Naive thymus-derived CD4-positive, alpha-beta T cell (primary cell): ENCODE measurements around the gene IFNGR1. TPM values are rescaled to one million over a fixed set of nuclear protein-coding genes. Genes with fewer than 3 reads are reported as not detected.
"Not testable (repeated sequence)": the region's sequence is repeated elsewhere in the genome, so short reads cannot be mapped to it uniquely, and the experiment has no call there.

Source experiments
- ATAC-seq: fragments of 150-1000 bp; cut with Tn5 transposase; 2 replicates; pipeline ENCODE4 v1.10.0; 2021; ENCODE audit warnings: mild to moderate bottlenecking, moderate library complexity
- CTCF ChIA-PET: fragments of 350-600 bp; sonication (Branson Sonifier 250); formaldehyde crosslinking; loops from one replicate; lab custom pipeline; 2021; ENCODE audit warnings: antibody characterized with exemption; lab: Charles Lee
- POLR2A ChIA-PET: fragments of 350-600 bp; sonication (Branson Sonifier 250); formaldehyde crosslinking; loops from one replicate; lab custom pipeline; 2021; ENCODE audit warnings: antibody characterized with exemption, inconsistent platforms; lab: Charles Lee
- DNase-seq, 9 donors: peaks; one replicate each; pipeline versions ENCODE4 v3.0.0 to v3.0.0-alpha.2; 2020 to 2022; ENCODE audit warnings: mixed read lengths in 1 of 9
- H3K27ac ChIP-seq: one replicate; pipeline ENCODE4 v1.7.0; 2013; ENCODE audit warnings: mild to moderate bottlenecking, low read depth, low read length, moderate library complexity
- H3K27me3 ChIP-seq, 2 donors: one replicate each; pipeline ENCODE4 v1.7.0; 2013; ENCODE audit warnings: low read length in 2 of 2, mild to moderate bottlenecking in 2 of 2, moderate library complexity in 2 of 2; ENCODE audit not compliant: control insufficient read depth in 2 of 2, insufficient read depth in 2 of 2
- H3K36me3 ChIP-seq, 3 experiments: 1 replicate in 2 of 3; 2 replicates in 1 of 3; pipeline ENCODE4 v1.7.0; 2013; ENCODE audit warnings: low read length in 3 of 3, mild to moderate bottlenecking in 3 of 3, moderate library complexity in 1 of 3; ENCODE audit not compliant: insufficient read depth in 3 of 3, control insufficient read depth in 2 of 3
- H3K4me1 ChIP-seq, 2 donors: one replicate each; pipeline ENCODE4 v1.7.0; 2013; ENCODE audit warnings: low read length in 2 of 2, mild to moderate bottlenecking in 2 of 2, moderate library complexity in 1 of 2; ENCODE audit not compliant: control insufficient read depth in 2 of 2, insufficient read depth in 2 of 2
- H3K4me3 ChIP-seq: 2 replicates; pipeline ENCODE4 v1.7.0; 2013; ENCODE audit warnings: mild to moderate bottlenecking, low read length
- H3K9me3 ChIP-seq, 3 experiments: 1 replicate in 2 of 3; 2 replicates in 1 of 3; pipeline ENCODE4 v1.7.0; 2013; ENCODE audit warnings: low read length in 3 of 3; ENCODE audit not compliant: control insufficient read depth in 2 of 3
- H3K27ac Mint-ChIP-seq, 9 donors: one replicate each; pipeline ENCODE4 v1.8.0; 2020 to 2022; ENCODE audit warnings: mixed read lengths in 9 of 9, mild to moderate bottlenecking in 8 of 9, moderate library complexity in 5 of 9, inconsistent platforms in 2 of 9
- H3K27me3 Mint-ChIP-seq, 5 donors: one replicate each; pipeline ENCODE4 v1.8.0; 2021 to 2022; ENCODE audit warnings: mixed read lengths in 5 of 5, mild to moderate bottlenecking in 1 of 5
- H3K36me3 Mint-ChIP-seq, 5 donors: one replicate each; pipeline ENCODE4 v1.8.0; 2020 to 2022; ENCODE audit warnings: mixed read lengths in 5 of 5, mild to moderate bottlenecking in 3 of 5, inconsistent platforms in 1 of 5
- H3K4me1 Mint-ChIP-seq, 7 donors: one replicate each; pipeline ENCODE4 v1.8.0; 2020 to 2022; ENCODE audit warnings: mixed read lengths in 7 of 7, mild to moderate bottlenecking in 3 of 7, inconsistent platforms in 1 of 7
- H3K4me3 Mint-ChIP-seq, 10 donors: one replicate each; pipeline ENCODE4 v1.8.0; 2020 to 2022; ENCODE audit warnings: mild to moderate bottlenecking in 10 of 10, mixed read lengths in 10 of 10, moderate library complexity in 6 of 10, inconsistent platforms in 2 of 10
- H3K9me3 Mint-ChIP-seq, 11 donors: one replicate each; pipeline ENCODE4 v1.8.0; 2020 to 2022; ENCODE audit warnings: mixed read lengths in 11 of 11, mild to moderate bottlenecking in 4 of 11, inconsistent platforms in 1 of 11, moderate library complexity in 1 of 11
- intact Hi-C, 2 donors: fragments of 100-400 bp; cut with micrococcal nuclease; formaldehyde crosslinking; loops; one replicate each; pipeline ENCODE4 v1.15.1; 2023
- polyA plus RNA-seq, 2 donors: library from polyadenylated mRNA; unstranded; fragments of 300-500 nt; fragmentation: Illumina TruSeq; gene quantifications; one replicate each; pipeline ENCODE4 v1.2.3, GENCODE V29; 2021
- total RNA-seq, 6 experiments: library from RNA in 5 of 6; stranded (reverse) in 5 of 6; gene quantifications; 1 replicate in 5 of 6; 2 replicates in 1 of 6; pipeline ENCODE4 v1.2.3 and lab custom pipeline; 2021 to 2026

The IFNGR1 gene
- total and polyA plus RNA-seq, 7 experiments from 2014 or later, result 27.9 to 90.7 (median 31.3) TPM

DNA sequence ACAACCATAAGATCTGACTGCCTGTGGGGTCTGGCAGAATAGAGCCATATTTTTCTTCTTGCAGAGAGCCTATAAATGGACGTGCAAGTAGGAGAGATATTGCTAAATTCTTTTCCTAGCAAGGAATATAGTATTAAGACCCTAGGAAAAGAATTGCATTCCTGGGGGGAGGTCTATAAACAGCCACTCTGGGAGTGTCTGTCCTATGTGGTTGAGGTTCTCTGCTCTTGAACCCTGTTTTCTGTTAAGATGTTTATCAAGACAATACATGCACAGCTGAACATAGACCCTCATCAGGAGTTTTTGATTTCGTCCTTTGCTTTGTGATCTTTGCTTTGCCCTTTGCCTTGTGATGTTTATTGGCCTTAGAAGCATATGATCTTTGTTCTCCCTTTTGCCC lies 35.2 kb upstream of the IFNGR1 start:
- intact Hi-C loops, H3K4me3 Mint-ChIP-seq, DNase-seq, H3K27ac Mint-ChIP-seq, POLR2A ChIA-PET, ATAC-seq, H3K4me3 ChIP-seq, H3K4me1 Mint-ChIP-seq, H3K27ac ChIP-seq, H3K4me1 ChIP-seq, H3K27me3 ChIP-seq, H3K36me3 ChIP-seq: not testable (repeated sequence)
- CTCF ChIA-PET, result interaction anchor here (0.6 kb wide), 1 partner anchor 336 kb away, joined by 3 read pairs; no protein-coding TSS in a partner anchor
- H3K27me3 Mint-ChIP-seq, result peaks cover 7 to 37% (median 24%) of the 10 kb centered on the region in 5 donors
- peaks cover 0 to 13% (median 5%) of the 10 kb centered on the region in 3 experiments for H3K9me3 ChIP-seq
- H3K9me3 Mint-ChIP-seq, result peaks cover 4 to 44% (median 25%) of the 10 kb centered on the region in 11 donors
- peaks cover 4 to 21% (median 12%) of the 10 kb centered on the region in 5 donors for H3K36me3 Mint-ChIP-seq

DNA sequence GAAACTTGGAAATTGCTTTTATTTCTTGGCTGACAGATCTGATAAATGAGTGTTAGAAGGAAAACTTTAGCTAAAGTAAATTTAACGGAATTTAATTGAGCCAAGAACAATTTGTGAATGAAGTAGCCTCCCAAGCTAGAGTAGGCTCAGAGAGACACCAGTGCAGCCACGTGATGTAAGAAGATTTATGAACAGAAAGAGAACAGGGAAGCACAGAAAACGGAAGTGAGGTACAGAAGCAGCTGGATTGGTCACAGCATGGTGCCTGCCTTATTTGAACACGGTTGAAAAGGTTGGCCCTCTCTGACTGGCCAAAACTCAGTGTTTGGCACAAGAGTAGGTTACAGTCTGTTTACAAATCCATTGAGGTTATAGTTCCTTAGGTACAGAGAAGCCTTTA lies 29.5 kb upstream of the IFNGR1 start:
- no peak overlapping the region for H3K4me3 Mint-ChIP-seq
- H3K27ac ChIP-seq, result no peak overlapping the region
- peaks cover 0 to 9% (median 0%) of the 10 kb centered on the region in 7 donors for H3K4me1 Mint-ChIP-seq
- peaks cover 0 to 12% (median 9%) of the 10 kb centered on the region in 11 donors for H3K9me3 Mint-ChIP-seq
- H3K27me3 ChIP-seq, result no peaks in the 10 kb centered on the region
- peak overlapping the region in 1 of 9 donors; percentile 34 for H3K27ac Mint-ChIP-seq
- intact Hi-C loops, result no loop called here
- no peak overlapping the region for H3K4me3 ChIP-seq
- no peaks in the 10 kb centered on the region for H3K36me3 ChIP-seq
- H3K27me3 Mint-ChIP-seq, result peaks cover 5 to 17% (median 9%) of the 10 kb centered on the region in 5 donors
- H3K36me3 Mint-ChIP-seq, result peaks cover 0 to 12% (median 5%) of the 10 kb centered on the region in 5 donors
- CTCF ChIA-PET, result no interaction called here
- no peaks in the 10 kb centered on the region for H3K9me3 ChIP-seq
- DNase-seq (no peak), ATAC-seq (peak; percentile 68)
- H3K4me1 ChIP-seq, result no peaks in the 10 kb centered on the region
- POLR2A ChIA-PET, result no interaction called here

DNA sequence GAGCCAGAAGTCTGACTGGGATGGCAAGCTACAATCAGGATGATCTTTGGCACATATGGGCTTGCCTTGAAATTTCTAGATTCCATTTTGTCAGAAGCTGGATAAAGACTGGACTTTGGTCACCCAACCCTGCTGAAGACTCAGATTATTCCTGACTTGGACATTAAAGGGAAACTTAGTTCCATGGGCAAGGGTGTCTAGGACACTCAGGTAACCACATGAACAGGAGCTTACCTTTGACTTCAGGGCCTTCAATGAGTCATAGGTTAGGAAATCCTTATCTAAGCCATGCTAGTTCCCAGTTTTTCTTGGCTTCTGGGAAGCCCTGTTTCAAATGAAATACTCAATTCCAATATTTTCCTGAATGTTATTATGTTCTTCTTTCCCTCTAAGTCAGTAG lies 28.5 kb upstream of the IFNGR1 start:
- Histone ChIP-seq H3K9me3 (no peaks in the 10 kb centered on the region), H3K27ac (no peak overlapping the region), H3K4me1 (no peaks in the 10 kb centered on the region), H3K36me3 (no peaks in the 10 kb centered on the region), H3K27me3 (no peaks in the 10 kb centered on the region), H3K4me3 (no peak overlapping the region)
- intact Hi-C loops, result no loop called here
- POLR2A ChIA-PET, result no interaction called here
- ATAC-seq (no peak), DNase-seq (no peak)
- Mint-ChIP-seq H3K9me3 (peaks cover 0 to 7% (median 5%) of the 10 kb centered on the region in 11 donors), H3K27ac (no peak overlapping the region), H3K27me3 (peaks cover 3 to 18% (median 8%) of the 10 kb centered on the region in 5 donors), H3K4me3 (no peak overlapping the region), H3K36me3 (peaks cover 0 to 7% (median 5%) of the 10 kb centered on the region in 5 donors), H3K4me1 (peaks cover 0 to 9% (median 0%) of the 10 kb centered on the region in 7 donors)
- CTCF ChIA-PET, result no interaction called here

DNA sequence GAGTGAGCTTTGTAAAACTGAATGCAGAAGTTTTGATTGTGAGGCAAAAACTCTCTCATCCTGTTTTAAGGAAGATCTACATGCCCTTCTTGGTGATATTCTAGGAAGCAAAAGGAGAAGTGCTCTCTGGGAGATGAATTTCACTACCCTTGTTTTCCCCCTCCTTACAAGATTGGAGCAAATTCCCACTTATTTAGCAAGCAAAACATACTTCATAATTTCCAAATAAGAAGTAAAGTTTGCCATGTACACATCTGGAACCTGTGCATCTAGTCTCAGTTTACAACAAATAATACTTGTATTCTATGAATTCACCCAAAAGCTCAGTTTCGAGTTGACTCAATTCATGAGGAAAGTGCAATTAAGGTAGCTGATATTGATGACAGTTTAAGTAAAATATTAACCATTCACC lies 27.6 kb upstream of the IFNGR1 start:
- intact Hi-C loops, result no loop called here
- ChIA-PET POLR2A (interaction anchor here (0.6 kb wide), 1 partner anchor 464 kb away, joined by 3 read pairs; no protein-coding TSS in a partner anchor), CTCF (no interaction called here)
- Histone ChIP-seq H3K36me3 (no peaks in the 10 kb centered on the region), H3K9me3 (no peaks in the 10 kb centered on the region), H3K27ac (no peak overlapping the region), H3K4me3 (no peak overlapping the region), H3K27me3 (no peaks in the 10 kb centered on the region), H3K4me1 (no peaks in the 10 kb centered on the region)
- DNase-seq (no peak), ATAC-seq (no peak)
- peaks cover 0 to 2% (median 0%) of the 10 kb centered on the region in 5 donors for H3K36me3 Mint-ChIP-seq
- H3K27me3 Mint-ChIP-seq, result peaks cover 0 to 11% (median 3%) of the 10 kb centered on the region in 5 donors
- no peaks in the 10 kb centered on the region for H3K9me3 Mint-ChIP-seq
- H3K4me1 Mint-ChIP-seq, result peaks cover 0 to 9% (median 0%) of the 10 kb centered on the region in 7 donors
- no peak overlapping the region for H3K27ac Mint-ChIP-seq
- no peak overlapping the region for H3K4me3 Mint-ChIP-seq

DNA sequence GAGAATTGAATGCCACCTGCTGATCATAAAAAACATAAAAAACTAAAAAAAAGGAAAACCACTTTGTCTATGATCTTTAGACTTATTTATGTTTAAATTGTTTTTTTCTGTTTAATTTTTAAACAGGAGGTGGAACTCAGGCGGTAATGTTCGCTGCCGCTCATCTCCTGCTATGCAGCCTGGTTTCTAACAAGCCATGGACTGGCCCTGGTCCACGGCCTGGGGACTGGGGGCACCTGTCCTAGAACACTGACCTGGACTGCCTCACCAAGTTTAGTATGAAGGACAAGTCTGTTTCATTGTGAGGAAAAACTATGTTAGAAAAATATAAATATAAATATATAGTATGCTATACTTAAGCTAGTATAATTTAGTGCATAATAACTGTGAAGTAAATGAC lies 27.0 kb upstream of the IFNGR1 start:
- Histone ChIP-seq H3K27ac (no peak overlapping the region), H3K36me3 (no peaks in the 10 kb centered on the region), H3K4me1 (no peaks in the 10 kb centered on the region), H3K4me3 (no peak overlapping the region), H3K27me3 (no peaks in the 10 kb centered on the region), H3K9me3 (no peaks in the 10 kb centered on the region)
- CTCF ChIA-PET, result no interaction called here
- peaks cover 0 to 13% (median 0%) of the 10 kb centered on the region in 7 donors for H3K4me1 Mint-ChIP-seq
- H3K27me3 Mint-ChIP-seq, result peaks cover 0 to 16% (median 3%) of the 10 kb centered on the region in 5 donors
- no peak overlapping the region for H3K4me3 Mint-ChIP-seq
- H3K9me3 Mint-ChIP-seq, result no peaks in the 10 kb centered on the region
- POLR2A ChIA-PET, result no interaction called here
- ATAC-seq, result no peak
- intact Hi-C loops, result no loop called here
- H3K27ac Mint-ChIP-seq, result no peak overlapping the region
- DNase-seq, result no peak
- H3K36me3 Mint-ChIP-seq, result peaks cover 0 to 2% (median 0%) of the 10 kb centered on the region in 5 donors

DNA sequence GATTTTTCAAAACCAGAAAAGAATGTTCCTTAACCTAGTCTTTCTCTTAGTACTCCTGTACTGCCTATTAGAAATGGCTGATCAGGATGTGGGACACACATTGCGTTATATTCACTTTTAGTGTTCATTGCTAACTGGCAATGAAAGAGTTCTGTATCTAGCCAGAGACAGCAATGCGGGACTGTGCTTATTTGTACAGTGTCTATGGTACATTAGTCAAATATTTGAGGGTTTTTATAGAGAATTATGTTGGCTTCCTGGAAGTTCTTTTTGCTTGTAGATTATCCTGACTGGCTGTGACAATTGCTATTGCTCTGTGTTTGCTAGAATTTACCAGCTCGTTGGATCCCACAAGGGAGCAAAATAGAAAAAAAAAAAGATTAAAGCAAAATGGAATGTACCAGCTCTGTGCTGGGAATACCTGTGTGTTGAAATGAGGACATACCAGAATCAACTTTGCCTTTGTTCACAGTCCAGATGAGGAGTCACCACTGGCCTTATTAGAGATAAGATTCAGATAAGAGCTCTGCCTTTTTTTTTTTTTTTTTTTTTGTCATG lies 22.4 kb upstream of the IFNGR1 start:
- Mint-ChIP-seq H3K9me3 (peaks cover 0 to 10% (median 6%) of the 10 kb centered on the region in 11 donors), H3K27me3 (peaks cover 0 to 8% (median 0%) of the 10 kb centered on the region in 5 donors), H3K4me3 (no peak overlapping the region), H3K4me1 (peaks cover 0 to 20% (median 0%) of the 10 kb centered on the region in 7 donors), H3K27ac (no peak overlapping the region), H3K36me3 (peaks cover 0 to 8% (median 6%) of the 10 kb centered on the region in 5 donors)
- ChIA-PET POLR2A (no interaction called here), CTCF (interaction anchor here (0.6 kb wide), 1 partner anchor 58 kb away, joined by 3 read pairs; no protein-coding TSS in a partner anchor)
- no peaks in the 10 kb centered on the region for H3K36me3 ChIP-seq
- peaks cover 0 to 4% of the 10 kb centered on the region in 2 donors for H3K4me1 ChIP-seq
- ATAC-seq, result no peak
- intact Hi-C loops, result no loop called here
- no peaks in the 10 kb centered on the region for H3K9me3 ChIP-seq
- no peak overlapping the region for H3K27ac ChIP-seq
- no peak overlapping the region for H3K4me3 ChIP-seq
- no peak for DNase-seq
- H3K27me3 ChIP-seq, result no peaks in the 10 kb centered on the region
